GM18502 (cell line): ENCODE results near the gene PNMA5.
"Not testable (repeated sequence)": the region's sequence is repeated elsewhere in the genome, so short reads cannot be mapped to it uniquely, and the experiment has no call there.

Experiments
- ATAC-seq: cut with Tn5 transposase; IDR thresholded peaks from one replicate; pipeline ENCODE4 v1.9.1; 2021; ENCODE audit warnings: mild to moderate bottlenecking; ENCODE audit not compliant: unreplicated experiment, poor library complexity

PNMA5 gene

DNA sequence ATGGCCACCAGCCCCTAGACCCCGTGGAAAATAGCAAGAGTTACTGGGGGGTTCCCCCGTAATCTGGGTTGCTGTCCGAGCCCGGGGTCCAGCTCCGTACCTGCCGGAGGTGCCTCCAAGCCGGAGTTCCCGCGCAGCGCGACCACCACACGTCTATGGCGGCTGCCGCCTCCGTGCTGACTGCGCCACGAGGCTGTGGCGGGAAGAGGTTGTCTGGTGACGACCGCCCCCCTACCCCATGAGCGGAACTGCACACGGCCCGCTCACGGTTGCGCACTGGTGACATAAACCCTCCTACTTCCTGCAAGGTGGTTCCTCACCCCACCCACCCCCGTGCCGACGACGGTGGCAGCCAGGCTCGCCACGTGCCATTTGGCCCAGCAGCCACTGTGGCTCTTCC, at the start of gene PNMA5:
Gene PNMA5, minus strand, starts transcription at position 184 of the 400 bp plus-strand sequence. CDS start 2,518 bp downstream, outside the sequence.
- no peak for ATAC-seq

DNA sequence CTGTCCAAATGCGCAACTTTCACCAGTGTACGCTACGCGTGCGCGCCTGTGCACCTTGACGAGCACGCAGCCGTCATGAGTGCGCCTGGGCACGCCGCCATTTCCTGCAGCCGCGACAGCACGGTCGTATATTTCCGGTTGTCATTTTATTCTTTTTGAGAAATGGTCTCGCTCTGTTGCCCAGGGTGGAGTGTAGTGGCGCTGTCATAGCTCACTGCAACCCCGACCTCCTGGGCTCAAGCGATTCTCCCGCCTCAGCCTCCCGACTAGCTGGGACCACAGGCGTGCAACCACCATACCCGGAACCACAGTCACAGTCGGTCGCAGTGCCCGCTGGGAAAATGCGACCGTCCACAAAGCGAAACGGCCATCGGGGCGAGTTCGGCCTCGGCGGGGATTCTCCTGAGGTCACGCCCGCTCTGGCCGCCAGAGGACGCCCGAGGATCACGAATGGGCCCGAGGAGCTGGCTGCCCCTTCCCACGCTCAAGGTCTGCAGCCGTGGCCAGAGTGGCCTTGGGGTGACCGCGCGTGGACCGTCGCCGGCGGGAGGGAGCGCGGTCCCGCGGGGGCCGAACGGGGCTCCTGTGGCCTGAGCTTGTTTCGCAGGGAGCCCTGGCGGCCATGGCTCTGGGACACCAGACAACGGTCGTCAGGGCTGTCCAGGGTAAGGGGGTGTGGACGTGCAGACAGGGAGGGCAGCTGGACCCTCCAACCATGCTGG, 38.6 kb upstream of the PNMA5 start:
- peak; percentile 75 for ATAC-seq

DNA sequence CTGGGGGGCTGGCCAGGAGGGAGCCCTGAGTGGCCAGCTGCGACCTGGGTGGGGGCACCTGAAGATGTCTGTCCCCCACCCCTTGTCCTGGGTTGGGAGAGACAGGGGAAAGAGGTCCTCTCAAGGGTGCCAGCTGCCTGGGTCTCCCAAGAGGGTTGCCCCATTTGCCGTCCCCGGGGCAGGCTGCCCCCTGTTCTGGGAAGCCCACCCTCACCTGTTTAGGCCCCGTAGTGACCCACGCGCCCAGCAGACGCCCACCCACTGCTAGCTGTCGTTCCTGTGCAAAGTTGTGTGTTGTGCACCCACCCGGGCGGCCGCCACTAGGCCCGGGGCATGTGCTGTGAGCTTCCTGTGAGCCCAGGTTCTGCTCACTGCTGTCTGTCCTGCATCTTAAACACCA, 36.9 kb upstream of the PNMA5 start:
- no peak for ATAC-seq

GRCh38 chrX:153029875-153030274, 36.0 kb upstream of the PNMA5 start:
- ATAC-seq, result no peak

DNA sequence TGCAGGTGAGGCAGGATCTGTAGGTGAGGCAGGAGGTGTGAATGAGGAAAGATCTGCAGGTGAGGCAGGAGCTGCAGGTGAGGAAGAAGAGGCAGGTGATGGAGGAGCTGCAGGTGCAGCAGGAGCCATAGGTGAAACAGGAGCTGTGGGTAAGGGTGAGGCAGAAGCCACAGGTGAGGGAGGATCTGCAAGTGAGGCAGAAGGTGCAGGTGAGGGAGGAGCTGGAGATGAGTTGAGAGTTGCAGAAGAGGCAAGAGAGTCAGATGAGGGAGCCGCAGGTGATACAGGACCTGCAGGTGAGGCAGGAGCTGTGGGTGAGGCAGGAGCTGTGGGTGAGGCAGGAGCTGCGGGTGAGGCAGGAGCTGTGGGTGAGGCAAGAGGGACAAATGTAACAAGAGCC, 35.2 kb upstream of the PNMA5 start:
- ATAC-seq, result no peak

DNA sequence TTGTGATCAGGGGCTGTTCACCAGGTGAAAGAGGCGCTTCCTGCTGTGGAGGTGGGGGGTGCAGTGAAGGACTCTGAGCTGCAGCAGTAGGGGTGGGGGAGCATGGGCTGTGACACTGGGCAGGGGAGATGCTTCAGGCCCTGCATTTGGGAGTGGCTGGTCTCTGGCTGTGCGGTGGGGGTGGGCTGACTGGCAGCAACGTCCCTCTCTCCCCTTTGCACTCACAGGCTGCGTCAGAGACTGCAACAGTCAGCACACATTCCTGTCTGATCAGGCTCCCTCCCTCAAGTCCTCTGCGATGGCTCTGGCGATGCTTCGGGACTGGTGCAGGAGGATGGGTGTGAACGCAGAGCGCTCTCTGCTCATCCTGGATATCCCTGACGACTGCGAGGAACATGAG, 34.6 kb upstream of the PNMA5 start:
- not testable (repeated sequence) for ATAC-seq

GRCh38 chrX:153026501-153026900, 32.6 kb upstream of the PNMA5 start:
- ATAC-seq, result not testable (repeated sequence)

DNA sequence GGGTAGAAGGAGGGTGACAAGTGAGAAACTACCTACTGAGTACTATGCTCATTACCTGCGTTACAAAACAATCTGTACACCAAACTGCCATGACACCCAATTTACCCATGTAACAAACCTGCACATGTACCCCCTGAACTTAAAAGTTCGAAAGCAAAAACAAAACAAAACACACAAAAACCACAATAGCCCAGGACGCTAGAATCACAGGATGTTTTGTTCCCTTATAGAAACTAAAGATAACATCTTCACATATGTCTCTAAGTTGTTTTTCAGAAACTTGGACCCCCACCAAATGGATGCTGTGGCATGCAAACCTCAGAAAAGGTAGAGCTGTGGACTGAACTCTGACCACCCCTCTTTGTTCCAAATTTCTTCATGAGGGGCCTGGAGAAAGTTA, 25.2 kb upstream of the PNMA5 start:
- no peak for ATAC-seq

DNA sequence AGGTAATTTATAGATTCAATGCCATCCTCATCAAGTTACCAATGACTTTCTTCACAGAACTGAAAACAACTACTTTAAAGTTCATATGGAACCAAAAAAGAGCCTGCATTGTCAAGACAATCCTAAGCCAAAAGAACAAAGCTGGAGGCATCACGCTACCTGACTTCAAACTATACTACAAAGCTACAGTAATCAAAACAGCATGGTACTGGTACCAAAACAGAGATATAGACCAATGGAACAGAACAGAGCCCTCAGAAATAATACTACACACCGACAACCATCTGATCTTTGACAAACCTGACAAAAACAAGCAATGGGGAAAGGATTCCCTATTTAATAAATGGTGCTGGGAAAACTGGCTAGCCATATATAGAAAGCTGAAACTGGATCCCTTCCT, 23.3 kb upstream of the PNMA5 start:
- not testable (repeated sequence) for ATAC-seq

- no peak for ATAC-seq
Observed at GRCh38 chrX:153004780-153005179, 10.9 kb upstream of the PNMA5 start.

GRCh38 chrX:153003981-153004380, 10.1 kb upstream of the PNMA5 start:
- no peak for ATAC-seq

- not testable (repeated sequence) for ATAC-seq
Observed at GRCh38 chrX:153002182-153002581, 8.3 kb upstream of the PNMA5 start.

DNA sequence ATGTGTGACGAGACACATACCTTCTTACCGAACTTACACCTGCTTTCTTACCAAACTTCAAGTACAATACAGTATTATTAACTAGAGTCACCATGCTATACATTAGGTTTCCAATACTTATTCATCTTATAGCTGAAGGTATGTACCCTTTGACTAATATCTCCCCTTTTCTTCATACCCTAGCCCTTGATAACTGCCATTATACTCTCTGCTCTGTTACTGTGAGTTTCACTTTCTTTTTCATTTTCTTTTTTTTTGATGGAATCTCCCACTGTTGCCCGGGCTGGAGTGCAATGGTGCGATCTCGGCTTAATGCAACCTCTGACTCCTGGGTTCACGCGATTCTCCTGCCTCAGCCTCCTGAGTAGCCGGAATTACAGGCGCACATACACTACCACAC, 3.4 kb upstream of the PNMA5 start:
- no peak for ATAC-seq

GRCh38 chrX:152992115-152992514, 1.8 kb downstream of the PNMA5 start:
- no peak for ATAC-seq

DNA sequence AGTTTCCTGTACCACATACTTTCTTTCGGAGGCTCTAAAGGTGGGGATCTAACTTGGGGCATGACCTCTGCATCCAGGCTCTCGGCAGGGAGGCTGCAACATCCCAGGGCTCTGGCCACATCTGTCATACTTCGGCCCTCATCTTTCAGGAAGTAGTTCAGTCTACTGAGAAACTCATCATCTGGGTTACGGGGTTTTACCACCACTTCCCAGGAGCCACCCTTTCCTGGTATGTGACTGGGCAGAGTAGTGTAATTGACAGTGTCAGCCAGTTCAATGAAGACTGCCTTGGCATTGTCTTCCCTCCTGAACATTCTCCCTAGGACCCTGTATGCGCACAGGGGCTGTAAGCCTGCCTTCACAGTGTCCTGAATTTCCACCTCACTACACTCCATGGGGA, 2.8 kb downstream of the PNMA5 start:
- ATAC-seq, result no peak

DNA sequence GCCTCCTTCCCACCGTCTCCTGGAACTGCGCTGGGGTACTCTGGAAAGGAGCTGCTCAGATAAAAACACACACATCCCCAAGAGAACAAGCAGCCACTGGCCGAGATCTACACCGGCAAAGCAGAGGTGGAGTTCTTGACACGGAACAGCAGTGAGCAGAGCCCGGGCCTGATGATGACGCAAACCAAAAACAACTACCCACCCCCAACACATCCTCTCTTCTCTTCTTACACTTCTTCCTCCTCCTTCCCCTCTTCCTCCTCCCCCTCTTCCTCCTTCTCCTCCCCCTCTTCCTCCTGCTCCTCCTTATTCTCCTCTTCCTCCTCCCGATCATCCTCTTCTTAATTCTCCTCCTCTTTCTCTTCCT, 4.6 kb downstream of the PNMA5 start:
- no peak for ATAC-seq

GRCh38 chrX:152988536-152989291, 5.2 kb downstream of the PNMA5 start:
- ATAC-seq, result no peak

GRCh38 chrX:152987801-152988200, 6.1 kb downstream of the PNMA5 start:
- ATAC-seq, result no peak

GRCh38 chrX:152987156-152987555, 6.8 kb downstream of the PNMA5 start:
- not testable (repeated sequence) for ATAC-seq

- not testable (repeated sequence) for ATAC-seq
Observed at GRCh38 chrX:152985383-152985782, 8.5 kb downstream of the PNMA5 start.

DNA sequence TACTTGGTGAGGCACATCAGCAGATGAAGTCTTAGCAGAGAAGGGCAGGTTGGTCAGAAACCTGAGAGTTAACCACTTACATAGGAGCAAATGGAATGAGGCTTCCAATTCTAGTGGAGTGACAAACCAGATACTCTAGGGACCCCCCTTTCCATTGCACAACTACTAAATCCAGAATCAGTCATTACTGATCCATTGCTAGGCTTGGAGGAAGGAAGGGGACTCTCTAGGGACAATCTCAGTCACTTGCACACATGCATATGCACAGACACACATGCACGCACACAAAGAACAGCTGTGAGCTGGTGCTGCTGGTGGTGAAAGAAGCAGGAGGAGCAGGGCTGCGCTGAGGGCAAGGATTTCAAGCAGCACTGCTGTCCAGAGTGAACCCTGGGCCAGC, 25.7 kb downstream of the PNMA5 start:
- ATAC-seq, result no peak

- ATAC-seq, result no peak
Observed at GRCh38 chrX:152960115-152960514, 33.8 kb downstream of the PNMA5 start.
